GM23338 (cell line): ENCODE measurements around the gene PSEN2.

Experiments used
- CREB1 ChIP-seq: fragments of 250-450 bp; sonication (Bioruptor Pico); IDR thresholded peaks from 2 replicates; pipeline ENCODE4 v1.5.0; 2020; ENCODE audit warnings: low read depth, mild to moderate bottlenecking, moderate library complexity
- CTCF ChIP-seq, 2 experiments: fragments of 200-600 bp in 1 of 2; sonication (generic) in 1 of 2; conservative IDR thresholded peaks; 2 replicates each; pipeline versions ENCODE4 v1.5.1 to v1.6.1; 2016 to 2017; ENCODE audit warnings: antibody characterized with exemption in 2 of 2, low read depth in 2 of 2, mild to moderate bottlenecking in 2 of 2, moderate library complexity in 1 of 2
- EZH2 ChIP-seq: fragments of 200-600 bp; sonication (generic); IDR thresholded peaks from one replicate; pipeline ENCODE4 v1.8.0; 2017; ENCODE audit warnings: antibody characterized with exemption, mild to moderate bottlenecking, low read depth; ENCODE audit not compliant: unreplicated experiment

- TF ChIP-seq CTCF (conservative IDR thresholded peaks at IDR 0.05; ENCODE audit: low read depth in 2 of 2) (no peak), CREB1 (no peak), EZH2 (no peak)
Observed at GRCh38 chr1:226870026-226870400, 403 bp upstream of the PSEN2 start.
